SK-N-SH (cell line): ENCODE measurements around the gene TSSK1B. TPM values are rescaled to one million over a fixed set of nuclear protein-coding genes. Genes with fewer than 3 reads are reported as not detected.

Experiments used
- CTCF ChIA-PET: fragments of 300-600, 350-600 bp; formaldehyde crosslinking; extraction: SDS; loops from one replicate; lab custom pipeline; 2021; lab: Yijun Ruan, JAX
- POLR2A ChIA-PET: fragments of 350-600 bp; sonication (Branson Sonifier 250); formaldehyde crosslinking; extraction: SDS; loops from one replicate; lab custom pipeline; 2020; ENCODE audit warnings: antibody characterized with exemption, inconsistent platforms; lab: Yijun Ruan, JAX
- DNase-seq: peaks from one replicate; pipeline ENCODE4 v3.0.0; 2012
- H2AFZ ChIP-seq: fragments of 200-600 bp; sonication (generic); 2 replicates; pipeline ENCODE4 v1.8.1; 2016; ENCODE audit warnings: antibody characterized with exemption, mild to moderate bottlenecking, low read depth
- H3F3A ChIP-seq: fragments of 200-600 bp; sonication (generic); replicated peaks from 2 replicates; pipeline ENCODE3; 2016; ENCODE audit warnings: antibody characterized with exemption, mild to moderate bottlenecking; ENCODE audit not compliant: insufficient read depth
- H3K27ac ChIP-seq, 2 experiments: fragments of 200-500 bp in 1 of 2; fragments of 200-600 bp in 1 of 2; sonication (Bioruptor generic) in 1 of 2; sonication (generic), shearing (Covaris generic) in 1 of 2; 2 replicates each; pipeline versions ENCODE4 v1.5.1 to v1.6.1; 2014 to 2016; ENCODE audit warnings: low read depth in 2 of 2, inconsistent platforms in 1 of 2, low read length in 1 of 2, mild to moderate bottlenecking in 1 of 2, mixed read lengths in 1 of 2
- H3K27me3 ChIP-seq: fragments of 200-600 bp; sonication (generic), shearing (Covaris generic); 2 replicates; pipeline ENCODE4 v1.6.1; 2016; ENCODE audit warnings: mixed run types; ENCODE audit not compliant: insufficient read depth
- H3K36me3 ChIP-seq, 2 experiments: fragments of 200-500 bp in 1 of 2; fragments of 200-600 bp in 1 of 2; sonication (Bioruptor generic) in 1 of 2; sonication (generic) in 1 of 2; replicated peaks in 1 of 2; 2 replicates each; pipeline versions ENCODE3 to v1.5.1; 2014 to 2016; ENCODE audit warnings: low read length in 1 of 2, mild to moderate bottlenecking in 1 of 2; ENCODE audit not compliant: insufficient read depth in 2 of 2, control insufficient read depth in 1 of 2
- H3K4me1 ChIP-seq, 2 experiments: fragments of 200-500 bp in 1 of 2; fragments of 200-600 bp in 1 of 2; sonication (Bioruptor generic) in 1 of 2; sonication (generic), shearing (Covaris generic) in 1 of 2; 2 replicates each; pipeline versions ENCODE4 v1.5.1 to v1.6.1; 2014 to 2016; ENCODE audit warnings: low read depth in 1 of 2, low read length in 1 of 2, mixed run types in 1 of 2; ENCODE audit not compliant: insufficient read depth in 2 of 2, control insufficient read depth in 1 of 2
- H3K4me2 ChIP-seq: fragments of 200-600 bp; sonication (generic), shearing (Covaris generic); 2 replicates; pipeline ENCODE4 v1.6.1; 2017; ENCODE audit warnings: mixed run types
- H3K4me3 ChIP-seq, 2 experiments: fragments of 200-500 bp in 1 of 2; fragments of 200-600 bp in 1 of 2; sonication (Bioruptor generic) in 1 of 2; sonication (generic), shearing (Covaris generic) in 1 of 2; 2 replicates each; pipeline versions ENCODE4 v1.5.1 to v1.8.1; 2014 to 2016; ENCODE audit warnings: low read depth in 2 of 2, inconsistent platforms in 1 of 2, low read length in 1 of 2, mild to moderate bottlenecking in 1 of 2, mixed read lengths in 1 of 2, moderate library complexity in 1 of 2
- H3K79me2 ChIP-seq: fragments of 200-600 bp; sonication (generic); 2 replicates; pipeline ENCODE4 v1.8.1; 2017; ENCODE audit warnings: mild to moderate bottlenecking; ENCODE audit not compliant: insufficient read depth
- H3K9ac ChIP-seq: fragments of 200-600 bp; sonication (generic); 2 replicates; pipeline ENCODE4 v1.6.1; 2017; ENCODE audit warnings: mixed run types
- H3K9me2 ChIP-seq: fragments of 200-600 bp; sonication (generic); 2 replicates; pipeline ENCODE4 v1.6.1; 2017; ENCODE audit warnings: mixed run types
- H3K9me3 ChIP-seq: fragments of 200-600 bp; sonication (generic); 2 replicates; pipeline ENCODE4 v1.6.1; 2017; ENCODE audit warnings: mixed run types, mild to moderate bottlenecking, moderate library complexity
- H4K20me1 ChIP-seq: fragments of 200-600 bp; sonication (generic); 2 replicates; pipeline ENCODE4 v1.6.1; 2017; ENCODE audit warnings: mild to moderate bottlenecking, mixed run types; ENCODE audit not compliant: insufficient read depth
- CHD2 ChIP-seq: fragments of 150-350 bp; IDR thresholded peaks from 2 replicates; pipeline ENCODE4 v1.6.1; 2018; ENCODE audit warnings: low read length; ENCODE audit not compliant: partially characterized antibody
- CTCF ChIP-seq: fragments of 200-600 bp; sonication (generic); IDR thresholded peaks from 2 replicates; pipeline ENCODE4 v1.6.1; 2017; ENCODE audit warnings: antibody characterized with exemption, mild to moderate bottlenecking, moderate library complexity
- EZH2phosphoT487 ChIP-seq: fragments of 200-600 bp; sonication (generic); IDR thresholded peaks from 2 replicates; pipeline ENCODE4 v1.6.1; 2017; ENCODE audit warnings: low read depth, mixed run types, mild to moderate bottlenecking, antibody characterized with exemption, moderate library complexity, borderline replicate concordance
- FOXJ3 ChIP-seq: sonication (generic); formaldehyde crosslinking; IDR thresholded peaks from 2 replicates; pipeline ENCODE4 v1.5.1; 2020; ENCODE audit warnings: mild to moderate bottlenecking, missing genetic modification reagents
- FOXM1 ChIP-seq: IDR thresholded peaks from 2 replicates; pipeline ENCODE4 v1.4.0; 2012; ENCODE audit warnings: low read depth, mild to moderate bottlenecking
- GATA2 ChIP-seq: sonication (generic); formaldehyde crosslinking; IDR thresholded peaks from 2 replicates; pipeline ENCODE4 v1.5.0; 2020; ENCODE audit warnings: mild to moderate bottlenecking, missing genetic modification reagents
- JUND ChIP-seq: IDR thresholded peaks from 2 replicates; pipeline ENCODE4 v1.4.0; 2012
- MAX ChIP-seq: IDR thresholded peaks from 2 replicates; pipeline ENCODE4 v1.4.0; 2012; ENCODE audit warnings: low read depth
- MEF2A ChIP-seq: IDR thresholded peaks from 2 replicates; pipeline ENCODE4 v1.4.0; 2012; ENCODE audit warnings: low read depth, borderline replicate concordance
- MXI1 ChIP-seq: IDR thresholded peaks from 2 replicates; pipeline ENCODE4 v1.6.1; 2012; ENCODE audit warnings: mild to moderate bottlenecking, low read depth, low read length, improper control_type of control experiment
- NFIC ChIP-seq: IDR thresholded peaks from 2 replicates; pipeline ENCODE4 v1.4.0; 2012; ENCODE audit warnings: borderline replicate concordance
- NRF1 ChIP-seq: IDR thresholded peaks from 2 replicates; pipeline ENCODE4 v1.6.1; 2012; ENCODE audit warnings: low read depth, mild to moderate bottlenecking, low read length
- RCOR1 ChIP-seq: fragments of 150-350 bp; IDR thresholded peaks from 2 replicates; pipeline ENCODE4 v1.6.1; 2017; ENCODE audit warnings: antibody characterized with exemption, low read length
- RFX5 ChIP-seq: IDR thresholded peaks from 2 replicates; pipeline ENCODE4 v1.6.1; 2012; ENCODE audit warnings: mild to moderate bottlenecking, improper control_type of control experiment, low read length
- RXRA ChIP-seq: IDR thresholded peaks from 2 replicates; pipeline ENCODE4 v1.4.0; 2012; ENCODE audit warnings: low read depth, mild to moderate bottlenecking, borderline replicate concordance
- SIN3A ChIP-seq: IDR thresholded peaks from 2 replicates; pipeline ENCODE4 v1.6.1; 2012; ENCODE audit warnings: low read depth, mild to moderate bottlenecking, low read length, moderate library complexity, borderline replicate concordance
- SMC3 ChIP-seq: IDR thresholded peaks from 2 replicates; pipeline ENCODE4 v1.6.1; 2012; ENCODE audit warnings: low read depth, low read length, improper control_type of control experiment
- TAF1 ChIP-seq: IDR thresholded peaks from 2 replicates; pipeline ENCODE4 v1.6.1; 2012; ENCODE audit warnings: low read depth, mild to moderate bottlenecking, low read length, moderate library complexity, borderline replicate concordance
- TCF12 ChIP-seq: IDR thresholded peaks from 2 replicates; pipeline ENCODE4 v1.4.0; 2012
- USF1 ChIP-seq: IDR thresholded peaks from 2 replicates; pipeline ENCODE4 v1.4.0; 2012; ENCODE audit warnings: low read depth, borderline replicate concordance
- USF2 ChIP-seq: fragments of 150-350 bp; IDR thresholded peaks from 2 replicates; pipeline ENCODE4 v1.6.1; 2017; ENCODE audit warnings: antibody characterized with exemption, low read length, low read depth, borderline replicate concordance
- YY1 ChIP-seq: IDR thresholded peaks from 2 replicates; pipeline ENCODE4 v1.4.0; 2012; ENCODE audit warnings: low read depth, mild to moderate bottlenecking
- WGBS: methylation state at CpG from one replicate; pipeline ENCODE4 v1.1.6; 2017; ENCODE audit warnings: low lambda C conversion rate; 5-methylcytosine and 5-hydroxymethylcytosine counted together
- polyA plus RNA-seq, 3 experiments: library from polyadenylated mRNA; depleted of rRNA; stranded (reverse); fragments of >200 nt; gene quantifications; 2 replicates each; pipeline ENCODE4 v1.2.3, GENCODE V29; 2012

Gene TSSK1B
- polyA plus RNA-seq, 1 of the 3 experiments (the other 2 are of a cell fraction), result 0.05 TPM

- TF ChIP-seq USF2, result no peak
- TF ChIP-seq RCOR1, result no peak
Observed at GRCh38 chr5:113452941-113453340, 18.2 kb upstream of the TSSK1B start (continued).

GRCh38 chr5:113451797-113452196 lies 17.0 kb upstream of the TSSK1B start:
- no peaks in the 10 kb centered on the region for H3K79me2 ChIP-seq
- POLR2A ChIA-PET, result no interaction called here

GRCh38 chr5:113450929-113451328 lies 16.1 kb upstream of the TSSK1B start:
- H3K4me2 ChIP-seq, result no peak overlapping the region
- no peak overlapping the region for H3K27ac ChIP-seq
- TF ChIP-seq TCF12, result no peak
- TF ChIP-seq SIN3A, result no peak
- TF ChIP-seq USF1, result no peak
- TF ChIP-seq SMC3, result no peak
- no peak for TF ChIP-seq FOXM1
- TF ChIP-seq TAF1, result no peak
- no peak for TF ChIP-seq JUND
- no peak for TF ChIP-seq GATA2 (CRISPR knock-in tag)
- TF ChIP-seq MXI1, result no peak
- TF ChIP-seq NRF1, result no peak
- no peak for TF ChIP-seq EZH2phosphoT487
- TF ChIP-seq CTCF, result no peak
- no peak for TF ChIP-seq MEF2A
- no peak for TF ChIP-seq NFIC
- TF ChIP-seq RFX5, result no peak
- TF ChIP-seq YY1, result no peak
- TF ChIP-seq RXRA, result no peak
- H2AFZ ChIP-seq, result no peak overlapping the region
- no peaks in the 10 kb centered on the region for H3F3A ChIP-seq
- no peak overlapping the region for H3K4me3 ChIP-seq
- no peaks in the 10 kb centered on the region for H3K9me2 ChIP-seq
- ChIA-PET POLR2A (no interaction called here), CTCF (interaction anchor here (1.1 kb wide), 1 partner anchor 9 kb away, joined by 3 read pairs; no protein-coding TSS in a partner anchor)
- 4% methylated on average over 2 of the region's 2 CpGs for WGBS
- H4K20me1 ChIP-seq, result no peaks in the 10 kb centered on the region
- no peak for DNase-seq
- no peaks in the 10 kb centered on the region for H3K27me3 ChIP-seq
- peaks cover 0 to 2% of the 10 kb centered on the region in 2 experiments; a peak in 1 of 4 replicates for H3K4me1 ChIP-seq
- H3K36me3 ChIP-seq, result no peaks in the 10 kb centered on the region
- no peaks in the 10 kb centered on the region for H3K9me3 ChIP-seq
- H3K9ac ChIP-seq, result no peak overlapping the region
- no peaks in the 10 kb centered on the region for H3K79me2 ChIP-seq

More at GRCh38 chr5:113451797-113452196, 17.0 kb upstream of the TSSK1B start:
- no peak overlapping the region for H3K4me2 ChIP-seq
- no peaks in the 10 kb centered on the region for H3K9me3 ChIP-seq
- H3K27me3 ChIP-seq, result no peaks in the 10 kb centered on the region
- no peaks in the 10 kb centered on the region for H3F3A ChIP-seq
- H3K4me1 ChIP-seq, result peaks cover 0 to 2% of the 10 kb centered on the region in 2 experiments; a peak in 1 of 4 replicates
- TF ChIP-seq TCF12 (no peak), FOXM1 (no peak), MAX (no peak), CHD2 (no peak), FOXJ3 (no peak), GATA2 (CRISPR knock-in tag) (no peak)
- H3K4me3 ChIP-seq, result no peak overlapping the region
- H2AFZ ChIP-seq, result no peak overlapping the region
- DNase-seq, result no peak
- H3K27ac ChIP-seq, result no peak overlapping the region
- no peaks in the 10 kb centered on the region for H3K9me2 ChIP-seq
- CTCF ChIA-PET, result no interaction called here
- no peaks in the 10 kb centered on the region for H4K20me1 ChIP-seq
- WGBS, result 100% methylated on average over 2 of the region's 2 CpGs
- H3K36me3 ChIP-seq, result no peaks in the 10 kb centered on the region
- no peak overlapping the region for H3K9ac ChIP-seq
